Mesothelial cell of epicardium (in vitro differentiated cells): Measurements from ENCODE around the gene KCNJ18. TPM values are rescaled to one million over a fixed set of nuclear protein-coding genes. Genes with fewer than 3 reads are reported as not detected.
"Not testable (repeated sequence)": the region's sequence is repeated elsewhere in the genome, so short reads cannot be mapped to it uniquely, and the experiment has no call there.

Source experiments
- DNase-seq, 2 experiments: peaks; one replicate each; pipeline ENCODE4 v3.0.0; 2021; ENCODE audit warnings: low spot score in 2 of 2; ENCODE audit not compliant: unreplicated experiment in 2 of 2
- H3K27ac Mint-ChIP-seq: 2 replicates; pipeline ENCODE4 v1.8.0; 2021; ENCODE audit warnings: mixed read lengths
- H3K27me3 Mint-ChIP-seq: 2 replicates; pipeline ENCODE4 v1.8.0; 2021; ENCODE audit warnings: low read depth, mixed read lengths
- H3K36me3 Mint-ChIP-seq: 2 replicates; pipeline ENCODE4 v1.8.0; 2021; ENCODE audit warnings: mixed read lengths
- H3K4me1 Mint-ChIP-seq: 2 replicates; pipeline ENCODE4 v1.8.0; 2021; ENCODE audit warnings: mixed read lengths
- H3K4me3 Mint-ChIP-seq: 2 replicates; pipeline ENCODE4 v1.8.0; 2021; ENCODE audit warnings: mild to moderate bottlenecking, moderate library complexity, mixed read lengths
- H3K9me3 Mint-ChIP-seq: 2 replicates; pipeline ENCODE4 v1.8.0; 2021; ENCODE audit warnings: mixed read lengths
- total RNA-seq: library from RNA; stranded (reverse); gene quantifications from 3 replicates; pipeline ENCODE4 v1.2.1, GENCODE V29; 2021

The KCNJ18 gene
- total RNA-seq, 1 donor from 2014 or later: not detected

- H3K36me3 Mint-ChIP-seq, H3K4me3 Mint-ChIP-seq, H3K4me1 Mint-ChIP-seq, H3K27ac Mint-ChIP-seq, H3K27me3 Mint-ChIP-seq, DNase-seq: not testable (repeated sequence)
- peaks cover 36% of the 10 kb centered on the region for H3K9me3 Mint-ChIP-seq
Observed at GRCh38 chr17:21722268-21722667, 29.9 kb downstream of the KCNJ18 start.

- peaks cover 48% of the 10 kb centered on the region for H3K9me3 Mint-ChIP-seq
- H3K27ac Mint-ChIP-seq, H3K4me3 Mint-ChIP-seq, H3K36me3 Mint-ChIP-seq, H3K4me1 Mint-ChIP-seq, DNase-seq, H3K27me3 Mint-ChIP-seq: not testable (repeated sequence)
Observed at GRCh38 chr17:21724216-21725006, 32.1 kb downstream of the KCNJ18 start.

GRCh38 chr17:21731076-21731475, 38.8 kb downstream of the KCNJ18 start:
- not testable (repeated sequence) for H3K36me3 Mint-ChIP-seq, H3K27ac Mint-ChIP-seq, H3K27me3 Mint-ChIP-seq, H3K4me1 Mint-ChIP-seq, DNase-seq, H3K4me3 Mint-ChIP-seq
- H3K9me3 Mint-ChIP-seq: peaks cover 76% of the 10 kb centered on the region

- H3K36me3 Mint-ChIP-seq, DNase-seq, H3K4me1 Mint-ChIP-seq, H3K27me3 Mint-ChIP-seq, H3K4me3 Mint-ChIP-seq, H3K27ac Mint-ChIP-seq: not testable (repeated sequence)
- H3K9me3 Mint-ChIP-seq: peaks cover 64% of the 10 kb centered on the region
Observed at GRCh38 chr17:21733931-21734330, 41.6 kb downstream of the KCNJ18 start.

GRCh38 chr17:21735814-21736213, 43.5 kb downstream of the KCNJ18 start:
- H3K9me3 Mint-ChIP-seq: peaks cover 59% of the 10 kb centered on the region
- H3K4me3 Mint-ChIP-seq, H3K27me3 Mint-ChIP-seq, H3K27ac Mint-ChIP-seq, H3K36me3 Mint-ChIP-seq, H3K4me1 Mint-ChIP-seq, DNase-seq: not testable (repeated sequence)

GRCh38 chr17:21737015-21737580, 44.8 kb downstream of the KCNJ18 start:
- H3K9me3 Mint-ChIP-seq: peaks cover 48% of the 10 kb centered on the region
- not testable (repeated sequence) for H3K36me3 Mint-ChIP-seq, H3K27me3 Mint-ChIP-seq, DNase-seq, H3K4me3 Mint-ChIP-seq, H3K4me1 Mint-ChIP-seq, H3K27ac Mint-ChIP-seq

- H3K27ac Mint-ChIP-seq, H3K36me3 Mint-ChIP-seq, H3K27me3 Mint-ChIP-seq, H3K4me1 Mint-ChIP-seq, DNase-seq, H3K4me3 Mint-ChIP-seq: not testable (repeated sequence)
- peaks cover 37% of the 10 kb centered on the region for H3K9me3 Mint-ChIP-seq
Observed at GRCh38 chr17:21738241-21738640, 45.9 kb downstream of the KCNJ18 start.

- H3K27me3 Mint-ChIP-seq, H3K27ac Mint-ChIP-seq, H3K4me1 Mint-ChIP-seq, H3K36me3 Mint-ChIP-seq, H3K4me3 Mint-ChIP-seq, DNase-seq: not testable (repeated sequence)
- peaks cover 34% of the 10 kb centered on the region for H3K9me3 Mint-ChIP-seq
Observed at GRCh38 chr17:21738877-21739474, 46.7 kb downstream of the KCNJ18 start.

- H3K9me3 Mint-ChIP-seq: peaks cover 30% of the 10 kb centered on the region
- H3K27ac Mint-ChIP-seq, H3K27me3 Mint-ChIP-seq, H3K4me1 Mint-ChIP-seq, H3K4me3 Mint-ChIP-seq, H3K36me3 Mint-ChIP-seq, DNase-seq: not testable (repeated sequence)
Observed at GRCh38 chr17:21739485-21739884, 47.2 kb downstream of the KCNJ18 start.

GRCh38 chr17:21740836-21741235, 48.5 kb downstream of the KCNJ18 start:
- not testable (repeated sequence) for H3K4me1 Mint-ChIP-seq, H3K27ac Mint-ChIP-seq, DNase-seq, H3K36me3 Mint-ChIP-seq, H3K27me3 Mint-ChIP-seq, H3K4me3 Mint-ChIP-seq
- peaks cover 19% of the 10 kb centered on the region for H3K9me3 Mint-ChIP-seq

- not testable (repeated sequence) for H3K27me3 Mint-ChIP-seq, H3K27ac Mint-ChIP-seq, H3K36me3 Mint-ChIP-seq, H3K4me3 Mint-ChIP-seq, H3K4me1 Mint-ChIP-seq, DNase-seq
- peaks cover 14% of the 10 kb centered on the region for H3K9me3 Mint-ChIP-seq
Observed at GRCh38 chr17:21741520-21741919, 49.2 kb downstream of the KCNJ18 start.
